Activated CD8-positive, alpha-beta memory T cell treated with anti-CD3 and anti-CD28 coated beads for 4 hours (primary cell): Measurements from ENCODE around the gene ABCB10.
"Not testable (repeated sequence)": the region's sequence is repeated elsewhere in the genome, so short reads cannot be mapped to it uniquely, and the experiment has no call there.

Experiments used
- DNase-seq, 2 donors: peaks; one replicate each; pipeline ENCODE4 v3.0.0-alpha.2; 2020; ENCODE audit warnings: low read depth in 2 of 2

ABCB10 gene

GRCh38 chr1:229558460-229559335 lies at the start of gene ABCB10:
Gene ABCB10, minus strand, starts transcription at chr1:229558707. Its CDS starts 55 bp downstream, at chr1:229558652.
- DNase-seq = peak; percentile 69 to 73

DNA sequence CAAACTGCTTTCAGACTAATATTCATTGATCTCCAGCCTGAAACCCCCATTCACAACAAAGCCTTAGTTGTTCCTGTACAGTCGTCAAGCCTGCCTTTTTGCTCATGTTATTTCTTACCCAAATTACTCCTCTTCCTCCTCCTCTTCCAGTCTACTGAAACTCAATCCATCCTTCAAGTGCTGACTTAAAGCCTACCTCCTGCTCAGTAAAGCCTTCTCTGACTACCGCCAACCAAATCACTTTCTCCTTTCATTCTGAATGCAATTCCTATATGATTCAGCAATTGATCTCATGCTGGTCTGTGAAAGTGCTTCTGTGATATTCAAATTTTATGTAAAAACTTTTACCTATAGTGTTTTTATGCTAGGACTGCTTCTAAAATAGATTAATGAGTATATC lies 48.9 kb upstream of the ABCB10 start:
- DNase-seq = no peak

DNA sequence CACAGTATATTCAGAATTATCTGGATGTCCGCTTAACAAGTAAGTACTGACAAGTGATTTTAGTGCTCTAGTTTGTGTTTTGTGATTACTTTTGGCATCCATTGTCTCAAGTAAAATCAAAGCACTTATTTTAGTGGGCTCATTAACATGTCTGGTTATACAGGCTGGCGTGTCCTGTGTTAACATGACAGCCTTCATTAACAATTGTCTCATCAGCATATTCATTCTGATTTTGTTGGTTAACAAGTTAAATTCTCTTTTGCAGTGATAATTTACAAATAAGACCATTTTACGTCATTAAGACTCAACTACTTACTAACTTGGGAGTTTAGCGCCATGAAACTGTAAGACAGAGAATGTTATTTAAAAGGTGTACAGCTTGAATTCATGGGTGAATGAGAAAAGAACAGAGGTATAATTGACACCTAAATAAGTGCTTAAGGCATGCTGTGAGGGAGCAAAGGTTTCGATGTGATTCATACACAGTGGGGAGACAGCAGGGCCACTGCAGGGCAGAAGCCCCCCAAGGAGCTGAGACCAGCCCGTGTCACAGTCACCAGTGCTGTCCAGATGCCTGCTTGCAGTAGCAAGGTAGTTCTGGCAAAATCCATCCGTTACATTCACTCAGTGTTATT lies 45.0 kb upstream of the ABCB10 start:
- no peak for DNase-seq

DNA sequence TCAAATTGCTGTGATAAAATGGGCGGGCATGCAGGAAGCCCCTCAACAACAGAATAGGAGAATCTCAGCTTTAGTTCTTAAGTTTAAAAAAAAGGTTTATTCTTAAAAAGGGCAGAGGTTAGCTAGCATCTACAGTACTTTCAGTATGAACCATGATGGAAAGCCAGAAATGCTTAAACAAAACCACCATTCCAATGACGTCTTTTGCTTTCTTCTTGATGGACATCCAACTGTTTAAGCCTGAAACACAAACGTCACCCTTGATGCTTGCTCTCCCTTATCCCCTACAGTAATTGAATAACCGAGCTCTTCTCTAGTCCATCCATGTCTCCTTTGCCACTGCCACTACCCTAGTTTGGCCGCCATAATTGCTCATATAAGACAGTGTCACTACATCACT lies 41.7 kb upstream of the ABCB10 start:
- no peak for DNase-seq

- DNase-seq = no peak
These were observed 40.9 kb upstream of the ABCB10 start for GRCh38 chr1:229599218-229599954.

GRCh38 chr1:229597877-229598276 lies 39.4 kb upstream of the ABCB10 start:
- DNase-seq = no peak

DNA sequence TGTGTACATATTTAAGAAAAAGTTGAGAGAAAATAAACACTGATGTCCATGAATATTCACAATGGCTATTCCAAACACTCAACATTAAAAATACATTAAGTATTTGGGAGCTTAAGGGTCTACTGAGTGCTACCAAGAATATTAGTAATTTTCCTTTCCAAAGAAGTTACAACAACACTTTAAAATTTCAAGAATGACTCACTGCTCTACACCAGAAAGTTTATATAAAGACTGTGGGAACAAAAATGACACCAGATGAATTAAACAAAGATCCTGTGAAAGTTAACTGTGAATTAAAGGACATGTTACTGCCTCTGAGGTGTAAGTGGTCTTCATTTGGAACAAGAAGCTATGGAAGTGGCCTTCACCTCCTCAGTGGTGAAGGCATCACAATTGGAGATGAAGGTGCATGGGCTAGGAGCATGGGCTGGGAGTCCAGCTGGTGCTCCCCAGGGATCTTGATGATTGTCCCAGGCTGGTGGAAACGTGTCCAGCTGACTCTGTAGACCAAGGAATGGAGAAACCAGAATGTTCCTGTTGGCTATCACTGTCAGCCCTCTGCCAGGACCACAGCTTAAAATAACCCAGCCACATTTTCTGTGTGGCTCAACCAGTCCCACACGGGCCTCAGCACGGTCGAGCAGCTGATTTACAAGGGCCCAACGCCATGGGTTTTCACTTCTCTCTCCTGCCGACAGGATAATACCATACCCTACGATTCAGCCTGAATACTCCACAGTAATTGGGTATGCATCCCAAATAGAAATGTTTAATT lies 38.6 kb upstream of the ABCB10 start:
- no peak for DNase-seq

DNA sequence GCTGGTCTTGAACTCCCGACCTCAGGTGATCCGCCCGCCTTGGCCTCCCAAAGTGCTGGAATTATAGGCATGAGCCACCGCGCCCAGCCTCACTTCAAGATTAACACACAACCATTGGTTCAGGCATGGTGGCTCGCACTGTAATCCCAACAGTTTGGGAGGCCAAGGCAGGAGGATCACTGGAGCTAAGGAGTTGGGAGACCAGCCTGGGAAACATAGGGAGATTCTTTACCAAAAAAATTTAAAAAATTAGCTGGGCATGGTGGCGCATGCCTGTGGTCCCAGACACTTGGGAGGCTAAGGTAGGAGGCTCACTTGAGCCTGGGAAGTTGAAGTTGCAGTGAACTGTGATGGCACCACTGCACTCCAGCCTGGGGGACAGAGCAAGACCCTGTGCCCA lies 37.4 kb upstream of the ABCB10 start:
- DNase-seq = not testable (repeated sequence)

- DNase-seq = no peak
These were observed 35.9 kb upstream of the ABCB10 start for GRCh38 chr1:229594227-229595008.

DNA sequence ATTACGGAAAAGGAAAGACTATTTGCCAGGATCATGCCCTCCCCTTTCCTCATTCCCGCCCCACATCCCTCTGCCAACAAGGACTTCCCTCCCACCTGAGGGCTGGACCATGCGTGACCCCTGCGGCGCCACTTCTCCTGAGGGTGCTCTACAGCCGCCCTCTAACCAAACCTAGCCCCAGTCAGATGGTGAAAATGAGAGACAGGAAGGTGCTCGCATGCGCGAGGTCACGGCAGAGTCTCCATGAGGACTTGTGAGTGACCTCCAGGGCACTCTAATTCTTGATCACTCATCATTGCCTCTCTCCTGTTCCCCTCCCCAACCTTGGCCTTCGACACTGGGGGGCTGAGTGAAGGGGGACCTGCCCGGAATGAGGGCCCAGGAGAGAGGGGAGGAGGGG lies 35.3 kb upstream of the ABCB10 start:
- DNase-seq = no peak

DNA sequence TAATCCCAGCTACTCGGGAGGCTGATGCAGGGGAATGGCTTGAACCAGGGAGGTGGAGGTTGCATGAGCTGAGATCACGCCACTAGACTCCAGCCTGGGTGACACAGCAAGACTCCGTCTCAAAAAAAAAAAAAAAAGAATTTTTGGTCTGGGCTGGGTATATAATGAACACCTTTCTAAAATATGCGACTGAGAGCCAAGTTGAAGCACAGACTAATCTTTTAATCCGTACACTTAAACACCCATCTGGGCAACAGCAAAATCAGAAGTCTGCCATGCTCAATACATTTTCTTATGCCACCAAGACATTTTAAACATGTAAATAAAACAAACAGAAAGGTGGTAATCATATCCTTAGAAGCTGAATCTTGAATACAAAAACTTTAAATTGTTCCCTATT lies 31.6 kb upstream of the ABCB10 start:
- DNase-seq = no peak

DNA sequence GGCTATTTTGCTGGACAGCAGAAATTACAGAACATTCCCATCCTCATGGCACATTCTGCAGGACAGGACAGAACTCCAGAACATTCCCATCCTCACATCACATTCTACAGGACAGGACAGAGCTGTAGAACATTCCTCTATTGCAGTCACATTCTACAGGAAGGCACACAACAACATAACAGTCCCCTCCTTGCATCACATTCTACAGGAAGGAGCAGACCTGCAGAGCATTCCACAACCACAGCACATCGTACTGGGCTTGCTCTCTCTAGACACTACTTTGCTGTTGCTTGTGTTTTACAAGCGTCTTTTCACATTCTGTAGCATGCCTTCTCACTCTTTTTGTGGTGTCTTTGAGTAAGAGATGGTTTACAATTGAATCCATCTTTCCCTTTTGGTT lies 26.8 kb upstream of the ABCB10 start:
- no peak for DNase-seq

- DNase-seq = no peak
These were observed 24.2 kb upstream of the ABCB10 start for GRCh38 chr1:229582715-229583114.

GRCh38 chr1:229582011-229582694 lies 23.6 kb upstream of the ABCB10 start:
- no peak for DNase-seq

DNA sequence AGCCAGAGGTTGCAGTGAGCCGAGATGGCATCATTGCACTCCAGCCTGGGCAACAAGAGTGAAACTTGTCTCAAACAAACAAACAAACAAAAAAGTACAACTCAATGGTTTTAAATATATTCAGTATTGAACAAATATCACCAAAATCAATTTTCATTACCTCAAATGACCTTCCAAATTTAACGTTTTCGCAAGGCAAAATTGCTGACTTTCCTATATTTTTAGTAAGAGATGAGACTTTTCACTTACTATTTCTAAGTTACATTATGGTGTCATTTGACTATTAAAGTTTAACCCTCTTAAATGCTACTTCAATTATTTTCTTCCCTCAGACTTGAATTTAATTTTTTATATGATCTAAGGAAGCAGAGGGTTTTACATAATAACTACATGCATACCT lies 23.0 kb upstream of the ABCB10 start:
- no peak for DNase-seq

DNA sequence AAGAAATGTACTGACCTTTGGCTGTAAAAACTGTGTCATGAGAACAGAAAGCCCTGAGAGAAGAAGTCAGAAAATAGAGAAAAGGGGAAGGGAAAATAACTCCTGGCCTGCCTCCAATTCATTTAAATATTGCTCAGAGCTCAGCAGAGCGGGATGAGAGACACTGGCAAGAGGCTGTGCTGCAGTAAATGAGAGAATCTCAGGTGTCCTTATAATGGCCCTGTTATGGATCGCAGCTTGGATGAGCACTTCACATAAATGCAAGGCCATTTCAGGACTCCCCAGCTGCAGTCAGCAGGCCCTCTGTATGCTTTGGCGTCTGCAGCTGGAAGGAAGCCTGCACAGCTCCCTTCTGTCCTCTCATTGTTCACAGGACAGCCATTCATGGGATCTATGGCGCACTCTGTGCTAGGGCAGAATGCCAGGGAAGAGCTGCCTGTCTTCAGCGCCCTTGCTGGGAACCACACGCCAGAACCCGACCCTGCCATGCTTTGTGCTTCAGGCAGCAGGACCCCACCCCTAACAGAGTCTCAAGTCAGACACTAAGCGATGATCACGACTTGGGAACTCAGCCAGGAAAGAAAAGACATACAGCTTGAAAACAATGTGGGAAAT lies 20.7 kb upstream of the ABCB10 start:
- DNase-seq = no peak

- DNase-seq = no peak
These were observed 19.9 kb upstream of the ABCB10 start for GRCh38 chr1:229578168-229579058.

- no peak for DNase-seq
These were observed 16.4 kb upstream of the ABCB10 start for GRCh38 chr1:229574679-229575442.
